Thoracic aorta endothelial cell (primary cell): Measurements from ENCODE around the gene GADD45B. TPM values are rescaled to one million over a fixed set of nuclear protein-coding genes. Genes with fewer than 3 reads are reported as not detected.

Experiments used
- small RNA-seq: library from RNA; depleted of rRNA; stranded (forward); fragments of <200 nt; gene quantifications from one replicate; pipeline ENCODE3, GENCODE V24; 2012
- total RNA-seq: library from RNA; depleted of rRNA; stranded (reverse); fragments of >200 nt; gene quantifications from 2 replicates; pipeline ENCODE4 v1.2.3, GENCODE V29; 2012

Gene GADD45B, protein sequence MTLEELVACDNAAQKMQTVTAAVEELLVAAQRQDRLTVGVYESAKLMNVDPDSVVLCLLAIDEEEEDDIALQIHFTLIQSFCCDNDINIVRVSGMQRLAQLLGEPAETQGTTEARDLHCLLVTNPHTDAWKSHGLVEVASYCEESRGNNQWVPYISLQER
- 24.0 and 53.3 TPM in 2 replicates for total RNA-seq

DNA sequence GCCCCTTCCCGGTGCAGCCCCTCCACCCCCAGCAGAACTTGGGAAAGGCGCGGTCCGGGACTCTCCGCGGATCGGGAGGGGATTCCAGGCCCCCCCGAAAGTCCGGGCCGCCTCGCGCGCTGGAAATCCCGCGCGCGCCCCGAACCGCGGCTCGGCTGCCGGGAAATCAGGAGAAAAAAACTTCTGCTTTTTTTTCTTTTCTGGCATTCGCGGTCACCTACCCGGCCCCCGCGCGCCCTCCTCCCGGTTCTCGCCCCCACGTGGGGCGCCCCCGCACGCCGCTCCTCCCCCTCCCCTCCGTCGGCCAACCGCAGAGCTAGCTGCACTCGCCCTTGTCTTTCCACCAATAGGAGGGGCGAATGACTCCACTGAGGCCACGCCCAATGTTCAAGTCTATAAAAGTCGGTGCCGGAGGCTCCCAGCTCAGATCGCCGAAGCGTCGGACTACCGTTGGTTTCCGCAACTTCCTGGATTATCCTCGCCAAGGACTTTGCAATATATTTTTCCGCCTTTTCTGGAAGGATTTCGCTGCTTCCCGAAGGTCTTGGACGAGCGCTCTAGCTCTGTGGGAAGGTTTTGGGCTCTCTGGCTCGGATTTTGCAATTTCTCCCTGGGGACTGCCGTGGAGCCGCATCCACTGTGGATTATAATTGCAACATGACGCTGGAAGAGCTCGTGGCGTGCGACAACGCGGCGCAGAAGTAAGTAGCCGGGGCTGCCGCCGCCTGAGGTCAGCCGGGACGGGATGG is at the start of gene GADD45B:
Gene GADD45B (plus strand): TSS at position 426 of the 749 bp plus-strand sequence. CDS start 232 bp downstream, at position 658.

DNA sequence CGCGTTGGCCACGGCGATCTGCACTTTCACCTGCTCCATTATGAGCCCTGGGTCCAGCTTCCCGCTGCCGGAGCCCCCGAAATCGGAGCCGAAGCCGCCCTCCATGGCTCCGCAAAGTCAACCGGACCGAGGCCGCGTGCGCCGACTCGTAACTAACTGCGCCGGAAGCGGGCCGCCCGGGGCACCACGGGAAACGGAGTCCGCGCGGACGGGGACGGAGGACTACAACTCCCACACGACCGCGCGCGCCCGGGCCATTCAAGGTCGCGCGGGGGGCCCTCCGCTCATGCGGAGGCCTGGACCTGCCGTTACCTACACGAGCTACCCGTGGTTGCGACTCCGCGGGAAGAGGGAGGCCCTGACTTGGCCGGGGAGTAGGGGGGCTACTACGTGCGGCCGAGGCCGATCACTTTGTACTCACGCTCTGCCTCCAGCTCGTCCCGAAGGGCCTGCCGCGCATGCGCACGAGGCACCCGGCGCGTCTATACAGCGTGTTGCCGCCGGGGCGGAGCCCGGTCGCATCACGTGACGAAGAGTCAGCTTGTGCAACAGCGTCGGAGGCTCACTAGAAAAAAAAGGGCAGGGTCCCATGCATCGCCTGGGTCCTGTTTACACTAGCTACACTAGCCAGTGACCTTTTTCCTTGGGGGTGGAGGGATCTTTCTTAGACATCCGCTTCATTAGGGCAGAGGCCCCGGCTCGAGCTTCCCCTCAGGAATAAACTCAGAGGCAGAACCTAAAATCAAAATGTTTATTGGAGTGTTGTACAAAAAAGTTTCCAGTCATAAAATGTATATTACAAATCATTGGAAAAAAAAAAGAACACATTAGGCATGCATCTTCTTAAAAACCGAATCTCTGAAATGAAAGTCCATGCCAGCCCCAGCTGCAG is 48.3 kb upstream of the GADD45B start, which contains the start of gene TIMM13:
Gene TIMM13 (minus strand): TSS at position 158 of the 892 bp plus-strand sequence. CDS start 53 bp downstream, at position 105.

Small RNA genes within 50 kb of the gene (small RNA-seq; reads per million reads assigned to genes)
- not detected for gene RNU6-993P

Other genes starting within 250 kb of the GADD45B start
- gene PLEKHJ1, start 239.8 kb upstream of the GADD45B start, total RNA-seq, result 32.8 and 43.1 TPM in 2 replicates
- 44.0 and 55.9 TPM in 2 replicates for gene SF3A2, start 239.3 kb upstream of the GADD45B start, total RNA-seq
- gene AMH, start 226.8 kb upstream of the GADD45B start, total RNA-seq, result 0.93 and 1.1 TPM in 2 replicates
- gene JSRP1, start 219.7 kb upstream of the GADD45B start, total RNA-seq, result not detected in 2 replicates
- gene PEAK3, start 194.0 kb upstream of the GADD45B start, total RNA-seq, result not detected in 2 replicates
- gene LINGO3, start 168.0 kb upstream of the GADD45B start, total RNA-seq, result under 0.01 TPM in 1 of 2 replicates, not detected in the other
- 145 and 168 TPM in 2 replicates for gene LSM7, start 147.5 kb upstream of the GADD45B start, total RNA-seq
- gene SPPL2B, start 147.4 kb upstream of the GADD45B start, total RNA-seq, result 26.1 and 30.3 TPM in 2 replicates
- under 0.01 TPM in 1 of 2 replicates, not detected in the other for gene TMPRSS9, start 115.9 kb upstream of the GADD45B start, total RNA-seq
- gene TIMM13, start 48.5 kb upstream of the GADD45B start, total RNA-seq, result 42.7 and 43.8 TPM in 2 replicates
- 91.1 and 128 TPM in 2 replicates for gene LMNB2, start 19.2 kb upstream of the GADD45B start, total RNA-seq
- gene GNG7, start 226.6 kb downstream of the GADD45B start, total RNA-seq, result 0.22 and 0.27 TPM in 2 replicates
- 0.13 and 0.14 TPM in 2 replicates for gene DIRAS1, start 245.2 kb downstream of the GADD45B start, total RNA-seq